IMR-90 (cell line): ENCODE data around the gene CTAGE4. TPM values are rescaled to one million over a fixed set of nuclear protein-coding genes. Genes with fewer than 3 reads are reported as not detected.
"Not testable (repeated sequence)": the region's sequence is repeated elsewhere in the genome, so short reads cannot be mapped to it uniquely, and the experiment has no call there.

ENCODE experiments used
- ATAC-seq: fragments of 200-7000 bp; cut with Tn5 transposase; 2 replicates; pipeline ENCODE4 v1.9.1; 2020; ENCODE audit warnings: low read depth, mild to moderate bottlenecking, moderate library complexity
- BruUV-seq: library from RNA; stranded (reverse); fragments of 400-500 nt; replicated peaks from 2 replicates; lab custom pipeline; 2021; lab: Mats Ljungman, UMichigan
- CTCF ChIA-PET: fragments of 300-600 bp; formaldehyde crosslinking; extraction: SDS; loops from one replicate; lab custom pipeline; 2021; ENCODE audit warnings: antibody characterized with exemption; lab: Yijun Ruan, JAX
- POLR2A ChIA-PET: fragments of 300-600 bp; sonication (Branson Sonifier 250); formaldehyde crosslinking; loops from one replicate; lab custom pipeline; 2022; ENCODE audit warnings: antibody characterized with exemption; ENCODE audit not compliant: unreplicated experiment; lab: Charles Lee
- DNase-seq: peaks from one replicate; pipeline ENCODE4 v3.0.0; 2013
- H2AFZ ChIP-seq: replicated peaks from 2 replicates; pipeline ENCODE3; 2013; ENCODE audit warnings: low read length, mild to moderate bottlenecking; ENCODE audit not compliant: poor library complexity
- H2AK5ac ChIP-seq: 2 replicates; pipeline ENCODE4 v1.6.1; 2013; ENCODE audit warnings: low read depth, low read length, inconsistent platforms
- H2AK9ac ChIP-seq: replicated peaks from 2 replicates; pipeline ENCODE3; 2013; ENCODE audit warnings: mild to moderate bottlenecking, low read depth, low read length, moderate library complexity; ENCODE audit not compliant: poor library complexity
- H2BK120ac ChIP-seq: 2 replicates; pipeline ENCODE4 v1.6.1; 2013; ENCODE audit warnings: low read depth, low read length, inconsistent platforms
- H2BK15ac ChIP-seq: 3 replicates; pipeline ENCODE4 v1.6.1; 2013; ENCODE audit warnings: low read depth, low read length, inconsistent platforms
- H2BK20ac ChIP-seq: 2 replicates; pipeline ENCODE4 v1.6.1; 2013; ENCODE audit warnings: low read depth, mild to moderate bottlenecking, inconsistent platforms, low read length, moderate library complexity
- H2BK5ac ChIP-seq: 2 replicates; pipeline ENCODE4 v1.6.1; 2013; ENCODE audit warnings: mild to moderate bottlenecking, low read depth, low read length, inconsistent platforms; ENCODE audit not compliant: poor library complexity, severe bottlenecking
- H3K14ac ChIP-seq: replicated peaks from 2 replicates; pipeline ENCODE4 v1.6.1; 2013; ENCODE audit warnings: low read depth, low read length, inconsistent platforms
- H3K18ac ChIP-seq: 2 replicates; pipeline ENCODE4 v1.6.1; 2013; ENCODE audit warnings: low read depth, low read length, control low read depth
- H3K23ac ChIP-seq: 2 replicates; pipeline ENCODE4 v1.6.1; 2013; ENCODE audit warnings: low read depth, low read length, inconsistent platforms
- H3K27ac ChIP-seq: 2 replicates; pipeline ENCODE4 v1.5.1; 2013; ENCODE audit warnings: mild to moderate bottlenecking, control low read depth, low read length; ENCODE audit not compliant: insufficient read depth
- H3K27me3 ChIP-seq: 2 replicates; pipeline ENCODE4 v1.6.1; 2013; ENCODE audit warnings: low read length; ENCODE audit not compliant: control insufficient read depth, insufficient read depth
- H3K36me3 ChIP-seq: 2 replicates; pipeline ENCODE4 v1.6.1; 2013; ENCODE audit warnings: low read length, mixed read lengths; ENCODE audit not compliant: control insufficient read depth, insufficient read depth
- H3K4ac ChIP-seq: 2 replicates; pipeline ENCODE4 v1.6.1; 2013; ENCODE audit warnings: low read depth, low read length, inconsistent platforms
- H3K4me1 ChIP-seq: 2 replicates; pipeline ENCODE4 v1.6.1; 2013; ENCODE audit warnings: low read length, mixed read lengths; ENCODE audit not compliant: control insufficient read depth, insufficient read depth
- H3K4me2 ChIP-seq: 2 replicates; pipeline ENCODE4 v1.6.1; 2013; ENCODE audit warnings: low read depth, mild to moderate bottlenecking, control low read depth, low read length, moderate library complexity
- H3K4me3 ChIP-seq: 2 replicates; pipeline ENCODE4 v1.5.1; 2013; ENCODE audit warnings: low read depth, mild to moderate bottlenecking, control low read depth, low read length, moderate library complexity; ENCODE audit not compliant: insufficient read depth
- H3K56ac ChIP-seq: 2 replicates; pipeline ENCODE4 v1.6.1; 2013; ENCODE audit warnings: low read length, inconsistent platforms; ENCODE audit not compliant: insufficient read depth; ENCODE audit errors: extremely low read depth
- H3K79me1 ChIP-seq, 2 experiments: 2 replicates each; pipeline ENCODE4 v1.6.1; 2013; ENCODE audit warnings: low read length in 2 of 2, inconsistent platforms in 1 of 2, low read depth in 1 of 2
- H3K9ac ChIP-seq: 2 replicates; pipeline ENCODE4 v1.6.1; 2013; ENCODE audit warnings: low read depth, low read length, control low read depth
- H3K9me1 ChIP-seq: 2 replicates; pipeline ENCODE4 v1.6.1; 2013; ENCODE audit warnings: low read length, inconsistent platforms; ENCODE audit not compliant: insufficient read depth
- H3K9me3 ChIP-seq: 2 replicates; pipeline ENCODE4 v1.6.1; 2013; ENCODE audit warnings: low read length; ENCODE audit not compliant: control insufficient read depth, insufficient read depth
- H4K20me1 ChIP-seq: 2 replicates; pipeline ENCODE4 v1.6.1; 2013; ENCODE audit warnings: low read length, inconsistent platforms; ENCODE audit not compliant: insufficient read depth
- H4K5ac ChIP-seq: 2 replicates; pipeline ENCODE4 v1.6.1; 2013; ENCODE audit warnings: mild to moderate bottlenecking, low read depth, low read length, control low read depth
- H4K8ac ChIP-seq, 2 experiments: 2 replicates each; pipeline ENCODE4 v1.6.1; 2013; ENCODE audit warnings: low read depth in 2 of 2, low read length in 2 of 2, control low read depth in 1 of 2, inconsistent platforms in 1 of 2
- H4K91ac ChIP-seq: 2 replicates; pipeline ENCODE4 v1.6.1; 2013; ENCODE audit warnings: low read depth, low read length, inconsistent platforms; ENCODE audit not compliant: insufficient read depth
- WGBS, 2 experiments: methylation state at CpG; one replicate each; pipeline versions ENCODE4 v1.1.5 to v1.1.7; 2013; ENCODE audit warnings: missing lambda C conversion rate in 2 of 2; ENCODE audit not compliant: insufficient read length in 1 of 2; ENCODE audit errors: extremely low coverage in 2 of 2; 5-methylcytosine and 5-hydroxymethylcytosine counted together
- dilution Hi-C: fragments of 300-500 bp; cut with HindIII; formaldehyde crosslinking; loops from one replicate; pipeline ENCODE4 v1.14.3; 2018; ENCODE audit warnings: low sequenced_read_pairs; ENCODE audit not compliant: unreplicated experiment
- in situ Hi-C: fragments of 300-500 bp; cut with MboI; formaldehyde crosslinking; loops from 3 replicates; pipeline ENCODE4 v1.14.3; 2019; ENCODE audit warnings: low sequenced_read_pairs, inconsistent platforms, mixed read lengths
- intact Hi-C: fragments of 100-400 bp; cut with micrococcal nuclease; formaldehyde crosslinking; loops from 2 replicates; pipeline ENCODE4 v1.10.0; 2022
- polyA plus RNA-seq, 3 experiments: library from polyadenylated mRNA; depleted of rRNA; stranded (reverse); fragments of >200 nt; gene quantifications; 2 replicates each; pipeline ENCODE4 v1.2.3, GENCODE V29; 2012; ENCODE audit warnings: low replicate concordance in 1 of 3
- total RNA-seq: library from RNA; depleted of rRNA; stranded (reverse); fragments of >200 nt; gene quantifications from 2 replicates; pipeline ENCODE4 v1.2.3, GENCODE V29; 2012

The CTAGE4 gene
- total and polyA plus RNA-seq, 2 of the 4 experiments (the other 2 are of a cell fraction): 0.03 TPM; not detected in 1

GRCh38 chr7:144171594-144172350, 11.5 kb upstream of the CTAGE4 start:
- H3K27me3 ChIP-seq, H3K18ac ChIP-seq, H4K5ac ChIP-seq, in situ Hi-C loops, H3K27ac ChIP-seq, H2AK9ac ChIP-seq, H2AK5ac ChIP-seq, H2BK120ac ChIP-seq, H3K4me3 ChIP-seq, H2BK15ac ChIP-seq, DNase-seq, H2AFZ ChIP-seq, H2BK5ac ChIP-seq, dilution Hi-C loops, CTCF ChIA-PET, H3K9me1 ChIP-seq, H3K14ac ChIP-seq, H4K91ac ChIP-seq, H3K36me3 ChIP-seq, H3K9ac ChIP-seq, POLR2A ChIA-PET, H4K20me1 ChIP-seq, BruUV-seq, H3K9me3 ChIP-seq, H2BK20ac ChIP-seq, H3K4me1 ChIP-seq, H3K4me2 ChIP-seq, intact Hi-C loops, H3K79me1 ChIP-seq, H3K56ac ChIP-seq, H4K8ac ChIP-seq, H3K23ac ChIP-seq, ATAC-seq, H3K4ac ChIP-seq: not testable (repeated sequence)
- 43% methylated on average over 2 of the region's 4 CpGs; no CpG with 5 or more reads in 1 of the 2 experiments for WGBS, 2 experiments
